ENCODE data around the gene NR1I3. TPM values are rescaled to one million over a fixed set of nuclear protein-coding genes. Genes with fewer than 3 reads are reported as not detected.

NR1I3 gene
- polyA plus RNA-seq, 1 of the 3 experiments (the other 2 are of a cell fraction), result not detected

DNA sequence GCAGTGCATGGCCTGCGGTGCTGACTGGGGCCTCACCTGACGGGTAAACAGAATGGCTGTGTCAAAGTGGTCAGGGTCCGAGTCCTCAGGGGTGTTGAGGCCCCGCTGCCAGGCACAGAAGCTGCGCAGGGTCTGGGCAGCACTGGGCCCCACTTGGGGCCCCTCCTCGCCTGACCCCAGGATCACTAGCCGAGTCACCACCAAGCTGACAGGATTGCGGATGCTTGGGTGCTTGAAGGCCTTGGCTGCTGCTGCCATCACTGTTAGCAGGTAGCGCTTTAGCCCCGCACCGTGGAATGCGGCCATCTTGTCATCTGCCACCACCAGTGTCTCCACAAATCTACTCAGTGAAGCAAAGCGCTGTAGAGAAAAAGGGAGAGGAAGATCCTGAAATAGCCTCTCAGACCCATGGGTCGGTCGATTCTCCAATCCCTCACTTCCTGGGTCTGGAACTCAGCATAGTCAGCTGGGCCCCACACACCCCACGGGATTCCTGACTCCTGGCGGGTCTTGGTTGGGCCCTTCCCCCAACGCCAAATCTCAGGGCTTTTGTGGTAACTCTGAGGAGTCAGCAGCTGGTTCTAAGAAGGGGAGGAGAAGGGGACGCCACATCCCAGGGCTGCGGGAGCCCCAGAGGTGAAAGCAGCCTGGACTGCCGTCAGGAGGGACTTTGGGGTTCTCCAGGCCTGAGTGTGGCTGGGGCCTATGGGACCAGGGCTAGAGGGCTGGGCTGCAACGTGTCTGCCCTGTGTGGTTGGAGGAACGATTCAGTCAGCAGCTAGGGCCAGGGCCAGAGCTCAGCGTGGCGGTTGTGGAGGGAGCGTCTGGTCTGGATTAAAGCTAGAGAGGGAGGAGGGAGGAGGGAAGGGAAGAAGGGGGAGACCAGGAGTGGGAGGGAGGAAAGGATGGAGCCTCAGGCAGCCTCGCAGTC lies 41.2 kb downstream of the NR1I3 start:
- peak overlapping the region; percentile 94 for H2AFZ ChIP-seq (ENCODE audit: low read depth)
- H3K9me3 ChIP-seq, result no peaks in the 10 kb centered on the region
- H3K4me3 ChIP-seq (ENCODE audit: low read depth in 2 of 2, low read length in 1 of 2), result peak overlapping the region; percentile 42 to 57
- ChIA-PET POLR2A (interaction anchor here (0.5 to 1.5 kb wide), 8 partner anchors 12 to 779 kb away, joined by 3 to 7 read pairs (median 4); partner anchors contain the start of genes PPOX, TOMM40L and UFC1), CTCF (interaction anchor here (0.8 to 7.0 kb wide), 6 partner anchors 14 to 184 kb away, joined by 3 to 62 read pairs (median 4); partner anchors contain the start of gene TOMM40L)
- H3K27ac ChIP-seq (ENCODE audit: low read depth in 2 of 2, low read length in 1 of 2), result peak overlapping the region; percentile 84 to 99
- H4K20me1 ChIP-seq (ENCODE audit: insufficient read depth), result no peaks in the 10 kb centered on the region
- peak; percentile 88 for DNase-seq
- H3K79me2 ChIP-seq (ENCODE audit: insufficient read depth), result no peaks in the 10 kb centered on the region
- H3F3A ChIP-seq (replicated peaks; ENCODE audit: insufficient read depth), result peaks cover 4% of the 10 kb centered on the region
- WGBS (ENCODE audit: low lambda C conversion rate), result 43% methylated on average over 19 of the region's 27 CpGs
- H3K9ac ChIP-seq, result peak overlapping the region; percentile 66
- peak overlapping the region; percentile 79 for H3K4me2 ChIP-seq
- H3K36me3 ChIP-seq (replicated peaks in 1 of 2; ENCODE audit: control insufficient read depth in 1 of 2, insufficient read depth in 2 of 2, low read length in 1 of 2), result peaks cover 0 to 9% of the 10 kb centered on the region in 2 experiments
- H3K4me1 ChIP-seq (ENCODE audit: control insufficient read depth in 1 of 2, insufficient read depth in 2 of 2, low read depth in 1 of 2, low read length in 1 of 2), result peaks cover 28 to 75% of the 10 kb centered on the region in 2 experiments
- H3K9me2 ChIP-seq, result no peaks in the 10 kb centered on the region
- TF ChIP-seq SMC3 (IDR thresholded peaks at IDR 0.05; ENCODE audit: low read depth, low read length) (0 out of 2 replicates have a peak, but pooled peaks have one; percentile 16), EP300 (IDR thresholded peaks at IDR 0.05; ENCODE audit: borderline replicate concordance in 1 of 2, low read depth in 1 of 2, low read length in 1 of 2) (0 out of 4 replicates have a peak, but pooled peaks of 1 of the 2 experiments have one; percentile 50), MXI1 (IDR thresholded peaks at IDR 0.05; ENCODE audit: low read depth, low read length) (peak; percentile 92), NFIC (IDR thresholded peaks at IDR 0.05; ENCODE audit: borderline replicate concordance) (no peak), MEF2A (IDR thresholded peaks at IDR 0.05; ENCODE audit: borderline replicate concordance, low read depth) (no peak), POLR2AphosphoS5 (IDR thresholded peaks at IDR 0.05; ENCODE audit: low read depth, low read length) (peak; percentile 77), TAF1 (IDR thresholded peaks at IDR 0.05; ENCODE audit: borderline replicate concordance, low read depth, low read length) (peak; percentile 67), TCF12 (IDR thresholded peaks at IDR 0.05) (peak; percentile 77), RAD21 (IDR thresholded peaks at IDR 0.05; ENCODE audit: low read length) (no peak), RCOR1 (IDR thresholded peaks at IDR 0.05; ENCODE audit: low read length) (0 out of 2 replicates have a peak, but pooled peaks have one; percentile 21), CHD2 (IDR thresholded peaks at IDR 0.05; ENCODE audit: low read length, partially characterized antibody) (peak; percentile 57), JUND (IDR thresholded peaks at IDR 0.05) (no peak)
- TF ChIP-seq, protein P1, sequence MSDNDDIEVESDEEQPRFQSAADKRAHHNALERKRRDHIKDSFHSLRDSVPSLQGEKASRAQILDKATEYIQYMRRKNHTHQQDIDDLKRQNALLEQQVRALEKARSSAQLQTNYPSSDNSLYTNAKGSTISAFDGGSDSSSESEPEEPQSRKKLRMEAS (IDR thresholded peaks at IDR 0.05; ENCODE audit: low read depth), result peak; percentile 77
- TF ChIP-seq, protein P2, sequence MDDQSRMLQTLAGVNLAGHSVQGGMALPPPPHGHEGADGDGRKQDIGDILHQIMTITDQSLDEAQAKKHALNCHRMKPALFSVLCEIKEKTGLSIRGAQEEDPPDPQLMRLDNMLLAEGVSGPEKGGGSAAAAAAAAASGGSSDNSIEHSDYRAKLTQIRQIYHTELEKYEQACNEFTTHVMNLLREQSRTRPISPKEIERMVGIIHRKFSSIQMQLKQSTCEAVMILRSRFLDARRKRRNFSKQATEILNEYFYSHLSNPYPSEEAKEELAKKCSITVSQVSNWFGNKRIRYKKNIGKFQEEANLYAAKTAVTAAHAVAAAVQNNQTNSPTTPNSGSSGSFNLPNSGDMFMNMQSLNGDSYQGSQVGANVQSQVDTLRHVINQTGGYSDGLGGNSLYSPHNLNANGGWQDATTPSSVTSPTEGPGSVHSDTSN (IDR thresholded peaks at IDR 0.05), result no peak
- no peaks in the 10 kb centered on the region for H3K27me3 ChIP-seq (ENCODE audit: insufficient read depth)

DNA sequence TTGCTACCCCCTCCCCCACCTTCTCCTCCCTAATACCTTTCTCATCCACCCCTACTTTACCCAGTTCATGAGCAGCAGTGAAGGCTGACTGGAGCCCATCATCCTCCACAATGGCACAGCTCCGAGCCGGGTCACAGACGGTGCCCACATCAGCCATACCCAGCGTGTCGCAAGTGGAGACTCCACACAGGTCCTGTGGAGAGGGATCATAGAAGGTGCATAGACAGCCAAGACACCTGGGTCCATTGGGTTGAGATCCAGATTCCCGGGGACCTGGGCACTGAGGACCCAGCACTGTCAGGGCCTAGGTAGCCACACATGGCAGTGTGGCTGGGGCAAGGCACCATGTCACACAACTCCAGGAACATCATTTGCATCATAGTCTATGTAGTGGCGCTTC lies 41.9 kb downstream of the NR1I3 start:
- Histone ChIP-seq H3K9me3 (no peaks in the 10 kb centered on the region), H2AFZ (ENCODE audit: low read depth) (no peak overlapping the region), H3K9me2 (no peaks in the 10 kb centered on the region), H3K4me2 (no peak overlapping the region), H4K20me1 (ENCODE audit: insufficient read depth) (no peaks in the 10 kb centered on the region), H3F3A (replicated peaks; ENCODE audit: insufficient read depth) (peaks cover 4% of the 10 kb centered on the region), H3K27ac (ENCODE audit: low read depth in 2 of 2, low read length in 1 of 2) (peak overlapping the region in 1 of 2 experiments; percentile 99; a peak in 2 of 4 replicates), H3K36me3 (replicated peaks in 1 of 2; ENCODE audit: control insufficient read depth in 1 of 2, insufficient read depth in 2 of 2, low read length in 1 of 2) (peaks cover 0 to 15% of the 10 kb centered on the region in 2 experiments), H3K27me3 (ENCODE audit: insufficient read depth) (no peaks in the 10 kb centered on the region), H3K4me1 (ENCODE audit: control insufficient read depth in 1 of 2, insufficient read depth in 2 of 2, low read depth in 1 of 2, low read length in 1 of 2) (peaks cover 28 to 68% of the 10 kb centered on the region in 2 experiments), H3K9ac (no peak overlapping the region), H3K4me3 (ENCODE audit: low read depth in 2 of 2, low read length in 1 of 2) (no peak overlapping the region), H3K79me2 (ENCODE audit: insufficient read depth) (no peaks in the 10 kb centered on the region)
- CTCF ChIA-PET, result interaction anchor here (1.0 to 7.0 kb wide), 2 partner anchors 15 to 21 kb away, joined by 3 to 62 read pairs; no protein-coding TSS in a partner anchor
- WGBS (ENCODE audit: low lambda C conversion rate), result 98% methylated on average over 6 of the region's 7 CpGs
- no peak for DNase-seq
- POLR2A ChIA-PET, result interaction anchor here (1.3 kb wide), 1 partner anchor 42 kb away, joined by 3 read pairs; the partner anchor contains the start of gene UFC1
- TF ChIP-seq, protein P2 (IDR thresholded peaks at IDR 0.05), result no peak
- TF ChIP-seq, protein P3, sequence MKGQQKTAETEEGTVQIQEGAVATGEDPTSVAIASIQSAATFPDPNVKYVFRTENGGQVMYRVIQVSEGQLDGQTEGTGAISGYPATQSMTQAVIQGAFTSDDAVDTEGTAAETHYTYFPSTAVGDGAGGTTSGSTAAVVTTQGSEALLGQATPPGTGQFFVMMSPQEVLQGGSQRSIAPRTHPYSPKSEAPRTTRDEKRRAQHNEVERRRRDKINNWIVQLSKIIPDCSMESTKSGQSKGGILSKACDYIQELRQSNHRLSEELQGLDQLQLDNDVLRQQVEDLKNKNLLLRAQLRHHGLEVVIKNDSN (IDR thresholded peaks at IDR 0.05; ENCODE audit: borderline replicate concordance, low read depth), result no peak
- no peak for TF ChIP-seq RAD21 (IDR thresholded peaks at IDR 0.05; ENCODE audit: low read length)
- TF ChIP-seq EZH2phosphoT487 (IDR thresholded peaks at IDR 0.05; ENCODE audit: borderline replicate concordance, low read depth), result no peak
- TF ChIP-seq FOXJ3 (CRISPR knock-in tag; IDR thresholded peaks at IDR 0.05), result no peak
- TF ChIP-seq EP300 (IDR thresholded peaks at IDR 0.05; ENCODE audit: borderline replicate concordance in 1 of 2, low read depth in 1 of 2, low read length in 1 of 2), result no peak
- TF ChIP-seq, protein P4, sequence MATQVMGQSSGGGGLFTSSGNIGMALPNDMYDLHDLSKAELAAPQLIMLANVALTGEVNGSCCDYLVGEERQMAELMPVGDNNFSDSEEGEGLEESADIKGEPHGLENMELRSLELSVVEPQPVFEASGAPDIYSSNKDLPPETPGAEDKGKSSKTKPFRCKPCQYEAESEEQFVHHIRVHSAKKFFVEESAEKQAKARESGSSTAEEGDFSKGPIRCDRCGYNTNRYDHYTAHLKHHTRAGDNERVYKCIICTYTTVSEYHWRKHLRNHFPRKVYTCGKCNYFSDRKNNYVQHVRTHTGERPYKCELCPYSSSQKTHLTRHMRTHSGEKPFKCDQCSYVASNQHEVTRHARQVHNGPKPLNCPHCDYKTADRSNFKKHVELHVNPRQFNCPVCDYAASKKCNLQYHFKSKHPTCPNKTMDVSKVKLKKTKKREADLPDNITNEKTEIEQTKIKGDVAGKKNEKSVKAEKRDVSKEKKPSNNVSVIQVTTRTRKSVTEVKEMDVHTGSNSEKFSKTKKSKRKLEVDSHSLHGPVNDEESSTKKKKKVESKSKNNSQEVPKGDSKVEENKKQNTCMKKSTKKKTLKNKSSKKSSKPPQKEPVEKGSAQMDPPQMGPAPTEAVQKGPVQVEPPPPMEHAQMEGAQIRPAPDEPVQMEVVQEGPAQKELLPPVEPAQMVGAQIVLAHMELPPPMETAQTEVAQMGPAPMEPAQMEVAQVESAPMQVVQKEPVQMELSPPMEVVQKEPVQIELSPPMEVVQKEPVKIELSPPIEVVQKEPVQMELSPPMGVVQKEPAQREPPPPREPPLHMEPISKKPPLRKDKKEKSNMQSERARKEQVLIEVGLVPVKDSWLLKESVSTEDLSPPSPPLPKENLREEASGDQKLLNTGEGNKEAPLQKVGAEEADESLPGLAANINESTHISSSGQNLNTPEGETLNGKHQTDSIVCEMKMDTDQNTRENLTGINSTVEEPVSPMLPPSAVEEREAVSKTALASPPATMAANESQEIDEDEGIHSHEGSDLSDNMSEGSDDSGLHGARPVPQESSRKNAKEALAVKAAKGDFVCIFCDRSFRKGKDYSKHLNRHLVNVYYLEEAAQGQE (IDR thresholded peaks at IDR 0.05; ENCODE audit: low read depth, low read length), result no peak
